Right forelimb (tissue), 1 donor: Measurements from ENCODE around the gene TUBB3.
"Not testable (repeated sequence)": the region's sequence is repeated elsewhere in the genome, so short reads cannot be mapped to it uniquely, and the experiment has no call there.

Experiments used
- DNase-seq: peaks from one replicate; pipeline ENCODE4 v3.0.0-alpha.2; 2018

Gene TUBB3

DNA sequence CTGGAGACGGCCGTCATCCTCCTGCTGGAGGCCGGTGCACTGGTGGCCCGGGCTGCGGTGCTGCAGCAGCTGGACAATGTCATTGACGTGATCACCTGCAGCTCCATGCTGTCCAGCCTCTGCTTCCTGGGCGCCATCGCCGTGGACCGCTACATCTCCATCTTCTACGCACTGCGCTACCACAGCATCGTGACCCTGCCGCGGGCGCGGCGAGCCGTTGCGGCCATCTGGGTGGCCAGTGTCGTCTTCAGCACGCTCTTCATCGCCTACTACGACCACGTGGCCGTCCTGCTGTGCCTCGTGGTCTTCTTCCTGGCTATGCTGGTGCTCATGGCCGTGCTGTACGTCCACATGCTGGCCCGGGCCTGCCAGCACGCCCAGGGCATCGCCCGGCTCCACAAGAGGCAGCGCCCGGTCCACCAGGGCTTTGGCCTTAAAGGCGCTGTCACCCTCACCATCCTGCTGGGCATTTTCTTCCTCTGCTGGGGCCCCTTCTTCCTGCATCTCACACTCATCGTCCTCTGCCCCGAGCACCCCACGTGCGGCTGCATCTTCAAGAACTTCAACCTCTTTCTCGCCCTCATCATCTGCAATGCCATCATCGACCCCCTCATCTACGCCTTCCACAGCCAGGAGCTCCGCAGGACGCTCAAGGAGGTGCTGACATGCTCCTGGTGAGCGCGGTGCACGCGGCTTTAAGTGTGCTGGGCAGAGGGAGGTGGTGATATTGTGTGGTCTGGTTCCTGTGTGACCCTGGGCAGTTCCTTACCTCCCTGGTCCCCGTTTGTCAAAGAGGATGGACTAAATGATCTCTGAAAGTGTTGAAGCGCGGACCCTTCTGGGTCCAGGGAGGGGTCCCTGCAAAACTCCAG lies 3.4 kb upstream of the TUBB3 start:
- no peak for DNase-seq

DNA sequence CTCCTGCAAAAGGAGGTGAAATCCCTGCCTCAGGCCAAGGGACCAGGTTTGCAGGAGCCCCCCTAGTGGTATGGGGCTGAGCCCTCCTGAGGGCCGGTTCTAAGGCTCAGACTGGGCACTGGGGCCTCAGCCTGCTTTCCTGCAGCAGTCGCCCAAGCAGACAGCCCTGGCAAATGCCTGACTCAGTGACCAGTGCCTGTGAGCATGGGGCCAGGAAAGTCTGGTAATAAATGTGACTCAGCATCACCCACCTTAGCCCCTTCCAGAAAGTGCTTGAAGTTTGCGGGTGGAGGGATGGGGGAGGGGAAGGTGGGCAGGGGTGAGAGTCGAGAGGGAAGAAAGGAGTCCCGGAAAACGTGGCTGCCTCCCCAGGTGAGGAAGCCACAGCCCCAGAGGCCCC lies 2.4 kb upstream of the TUBB3 start:
- no peak for DNase-seq

DNA sequence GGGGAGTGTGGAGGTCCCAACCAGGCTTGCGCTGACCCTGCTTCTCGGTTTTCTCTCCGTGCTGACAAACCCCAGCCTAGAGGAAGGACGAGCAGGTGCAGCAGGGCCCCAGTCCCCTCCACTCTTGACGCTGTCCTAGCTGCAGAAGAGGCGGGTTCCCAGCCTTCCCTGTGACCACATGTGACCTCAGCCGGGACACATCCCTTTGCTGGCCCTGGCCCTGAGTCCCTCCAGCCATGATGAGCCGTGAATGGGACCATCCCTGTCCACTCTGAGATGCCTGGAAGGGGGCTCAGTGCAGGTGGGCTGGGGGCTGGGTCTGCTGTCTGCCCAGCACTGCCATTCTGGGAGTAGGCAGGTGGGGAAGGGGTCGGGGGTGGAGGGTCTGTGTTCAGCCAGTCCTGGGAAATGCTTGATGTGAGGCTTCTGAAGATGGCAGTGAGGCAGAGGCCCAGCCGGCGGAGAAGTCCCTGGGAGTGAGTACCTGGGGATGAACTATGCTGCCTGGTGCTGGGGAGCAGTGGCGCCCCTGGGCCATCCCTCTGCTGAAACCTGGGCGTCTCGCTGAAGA lies 1.9 kb upstream of the TUBB3 start:
- no peak for DNase-seq

DNA sequence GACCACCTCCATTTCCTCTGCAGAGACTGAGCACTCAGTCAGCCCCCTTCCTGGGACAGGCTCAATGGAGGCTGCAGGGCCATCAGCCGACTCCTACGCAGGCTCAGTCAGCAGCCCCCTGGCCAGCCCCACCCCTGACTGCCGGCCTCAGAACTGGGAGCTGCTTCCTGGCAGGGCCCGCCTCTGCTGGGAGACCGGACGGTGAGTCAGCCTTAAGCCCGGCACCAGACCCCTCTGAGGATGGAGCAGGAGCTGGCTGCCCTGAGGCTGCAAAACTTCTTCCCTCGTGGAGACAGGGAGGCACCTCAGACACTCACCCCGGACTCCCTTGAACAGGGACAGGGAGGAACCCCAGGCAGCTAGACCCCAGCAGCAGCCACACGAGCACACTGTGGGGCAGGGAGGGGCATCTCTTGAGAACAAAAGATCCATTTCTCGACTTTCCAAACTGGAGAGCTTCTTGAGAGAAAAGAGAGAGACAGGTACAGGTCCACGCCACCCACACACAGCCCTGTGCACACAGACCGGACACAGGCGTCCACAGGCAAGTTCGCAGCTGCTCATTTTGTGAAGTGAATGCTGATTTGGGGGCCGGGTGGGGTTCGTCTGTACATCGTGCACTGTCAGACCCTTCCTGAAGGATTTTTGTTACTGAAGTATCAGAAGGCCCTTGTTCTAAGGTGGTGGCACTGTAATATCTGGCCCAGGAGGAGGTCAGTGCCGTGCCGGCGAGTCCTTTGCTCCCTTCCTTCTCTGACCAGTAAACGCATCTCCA lies 1.3 kb upstream of the TUBB3 start:
- peak; percentile 84 for DNase-seq

GRCh38 chr16:89922477-89922883 lies 662 bp upstream of the TUBB3 start:
- DNase-seq, result peak; percentile 76

GRCh38 chr16:89923640-89924296 lies 626 bp downstream of the TUBB3 start:
- DNase-seq, result no peak

GRCh38 chr16:89924297-89924924 lies 1.3 kb downstream of the TUBB3 start:
- peak; percentile 73 for DNase-seq

DNA sequence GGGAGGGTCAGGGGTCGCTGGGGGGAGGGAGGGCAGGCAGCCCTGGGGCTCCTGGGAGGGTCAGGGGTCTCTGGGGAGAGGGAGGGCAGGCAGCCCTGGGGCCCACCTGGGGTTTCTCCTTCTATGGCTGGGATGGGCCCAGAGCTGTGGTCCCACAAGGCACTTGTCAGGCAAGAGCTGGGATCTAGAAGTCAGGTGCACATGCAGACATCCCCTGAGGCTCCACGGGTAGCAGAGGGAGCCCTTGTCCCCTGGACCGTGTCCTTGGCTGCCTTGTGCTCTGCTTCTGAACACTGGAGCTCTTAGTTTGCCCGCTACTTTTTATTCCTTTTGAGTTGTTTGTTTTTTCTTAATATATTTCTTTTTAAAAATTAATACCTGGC lies 1.8 kb downstream of the TUBB3 start:
- DNase-seq, result no peak

DNA sequence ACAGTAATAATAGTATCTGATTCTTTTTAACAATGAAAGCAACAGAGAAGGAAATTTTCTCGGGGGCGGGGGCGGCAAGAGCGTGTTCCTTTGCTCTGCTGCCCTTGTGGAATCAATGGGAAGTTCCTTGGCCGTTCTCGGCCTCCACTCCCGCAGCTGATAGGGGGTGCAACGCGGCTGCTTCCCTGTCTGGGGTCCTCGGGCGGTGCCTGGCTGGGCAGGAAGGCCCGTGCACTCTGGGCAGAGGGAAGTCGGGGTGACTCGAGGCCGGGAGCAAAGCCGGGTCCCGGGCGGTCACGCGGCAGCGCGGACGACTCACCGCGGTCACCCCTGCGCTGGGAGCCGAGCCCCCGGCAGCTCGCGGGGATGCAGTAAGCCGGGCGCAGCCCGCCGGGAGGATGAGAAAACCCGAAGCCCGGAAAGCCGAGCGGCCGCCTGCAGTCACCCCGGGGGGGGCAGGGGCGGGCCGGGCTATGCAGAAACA lies 2.5 kb downstream of the TUBB3 start:
- no peak for DNase-seq

- DNase-seq, result no peak
Observed at GRCh38 chr16:89931305-89931896, 8.3 kb downstream of the TUBB3 start.

- no peak for DNase-seq
Observed at GRCh38 chr16:89931964-89932363, 8.8 kb downstream of the TUBB3 start.

GRCh38 chr16:89934019-89934418 lies 10.9 kb downstream of the TUBB3 start:
- not testable (repeated sequence) for DNase-seq

DNA sequence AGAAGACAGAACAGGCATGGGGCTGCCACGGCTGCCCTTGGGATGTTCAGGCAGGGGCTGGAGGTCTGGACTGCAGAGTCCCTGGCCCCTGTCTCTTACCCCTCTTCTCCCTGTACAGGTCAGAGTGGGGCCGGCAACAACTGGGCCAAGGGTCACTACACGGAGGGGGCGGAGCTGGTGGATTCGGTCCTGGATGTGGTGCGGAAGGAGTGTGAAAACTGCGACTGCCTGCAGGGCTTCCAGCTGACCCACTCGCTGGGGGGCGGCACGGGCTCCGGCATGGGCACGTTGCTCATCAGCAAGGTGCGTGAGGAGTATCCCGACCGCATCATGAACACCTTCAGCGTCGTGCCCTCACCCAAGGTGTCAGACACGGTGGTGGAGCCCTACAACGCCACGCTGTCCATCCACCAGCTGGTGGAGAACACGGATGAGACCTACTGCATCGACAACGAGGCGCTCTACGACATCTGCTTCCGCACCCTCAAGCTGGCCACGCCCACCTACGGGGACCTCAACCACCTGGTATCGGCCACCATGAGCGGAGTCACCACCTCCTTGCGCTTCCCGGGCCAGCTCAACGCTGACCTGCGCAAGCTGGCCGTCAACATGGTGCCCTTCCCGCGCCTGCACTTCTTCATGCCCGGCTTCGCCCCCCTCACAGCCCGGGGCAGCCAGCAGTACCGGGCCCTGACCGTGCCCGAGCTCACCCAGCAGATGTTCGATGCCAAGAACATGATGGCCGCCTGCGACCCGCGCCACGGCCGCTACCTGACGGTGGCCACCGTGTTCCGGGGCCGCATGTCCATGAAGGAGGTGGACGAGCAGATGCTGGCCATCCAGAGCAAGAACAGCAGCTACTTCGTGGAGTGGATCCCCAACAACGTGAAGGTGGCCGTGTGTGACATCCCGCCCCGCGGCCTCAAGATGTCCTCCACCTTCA lies 11.7 kb downstream of the TUBB3 start:
- DNase-seq, result no peak

GRCh38 chr16:89935620-89936019 lies 12.5 kb downstream of the TUBB3 start:
- not testable (repeated sequence) for DNase-seq

GRCh38 chr16:89936034-89936433 lies 12.9 kb downstream of the TUBB3 start:
- DNase-seq, result no peak

- no peak for DNase-seq
Observed at GRCh38 chr16:89936508-89936907, 13.4 kb downstream of the TUBB3 start.

- DNase-seq, result no peak
Observed at GRCh38 chr16:89936981-89937380, 13.8 kb downstream of the TUBB3 start.

- DNase-seq, result no peak
Observed at GRCh38 chr16:89938175-89938885, 15.2 kb downstream of the TUBB3 start.

- DNase-seq, result no peak
Observed at GRCh38 chr16:89944773-89945172, 21.6 kb downstream of the TUBB3 start.

- no peak for DNase-seq
Observed at GRCh38 chr16:89945654-89946053, 22.5 kb downstream of the TUBB3 start.
